Caco-2 (cell line): Measurements from ENCODE around the gene TMUB2. TPM values are rescaled to one million over a fixed set of nuclear protein-coding genes. Genes with fewer than 3 reads are reported as not detected.

Experiments
- BruUV-seq: library from RNA; stranded (reverse); fragments of 400-500 nt; replicated peaks from 2 replicates; lab custom pipeline; 2021; lab: Mats Ljungman, UMichigan
- CTCF ChIA-PET: fragments of 300-600 bp; sonication (Branson Sonifier 250); formaldehyde crosslinking; loops from one replicate; lab custom pipeline; 2022; ENCODE audit warnings: antibody characterized with exemption; lab: Charles Lee
- POLR2A ChIA-PET: fragments of 300-600 bp; sonication (Branson Sonifier 250); formaldehyde crosslinking; loops from one replicate; lab custom pipeline; 2022; ENCODE audit warnings: antibody characterized with exemption; lab: Charles Lee
- DNase-seq, 2 experiments: peaks; one replicate each; pipeline versions ENCODE4 v3.0.0 to v3.0.0-alpha.2; 2020 to 2022
- H3K27me3 ChIP-seq: replicated peaks from 2 replicates; pipeline ENCODE4 v1.6.0; 2011; ENCODE audit warnings: low read length; ENCODE audit not compliant: control insufficient read depth, insufficient read depth
- H3K36me3 ChIP-seq: 2 replicates; pipeline ENCODE4 v1.5.1; 2011; ENCODE audit warnings: low read length; ENCODE audit not compliant: control insufficient read depth, insufficient read depth
- H3K4me1 ChIP-seq: fragments of 250-450 bp; sonication (Bioruptor Pico); 2 replicates; pipeline ENCODE4 v1.5.1; 2020; ENCODE audit warnings: mild to moderate bottlenecking
- H3K4me3 ChIP-seq: 2 replicates; pipeline ENCODE4 v1.5.1; 2011; ENCODE audit warnings: low read depth, mild to moderate bottlenecking, control low read depth, low read length
- H3K9me3 ChIP-seq: fragments of 250-450 bp; sonication (Bioruptor Pico); 2 replicates; pipeline ENCODE4 v1.5.1; 2020; ENCODE audit warnings: mild to moderate bottlenecking, moderate library complexity
- H3K27ac Mint-ChIP-seq: one replicate; pipeline ENCODE4 v1.8.0; 2022; ENCODE audit warnings: mixed read lengths; ENCODE audit not compliant: unreplicated experiment
- H3K27me3 Mint-ChIP-seq: one replicate; pipeline ENCODE4 v1.8.0; 2022; ENCODE audit warnings: mixed read lengths; ENCODE audit not compliant: insufficient read depth, unreplicated experiment
- H3K36me3 Mint-ChIP-seq: one replicate; pipeline ENCODE4 v1.8.0; 2022; ENCODE audit warnings: mild to moderate bottlenecking, mixed read lengths; ENCODE audit not compliant: insufficient read depth, unreplicated experiment
- H3K4me1 Mint-ChIP-seq: one replicate; pipeline ENCODE4 v1.8.0; 2022; ENCODE audit warnings: low read depth, mixed read lengths; ENCODE audit not compliant: unreplicated experiment
- H3K4me3 Mint-ChIP-seq: one replicate; pipeline ENCODE4 v1.8.0; 2022; ENCODE audit warnings: mild to moderate bottlenecking, moderate library complexity, mixed read lengths; ENCODE audit not compliant: unreplicated experiment
- H3K9me3 Mint-ChIP-seq: one replicate; pipeline ENCODE4 v1.8.0; 2022; ENCODE audit warnings: mixed read lengths; ENCODE audit not compliant: unreplicated experiment
- intact Hi-C: fragments of 100-400 bp; cut with micrococcal nuclease; formaldehyde crosslinking; loops from one replicate; pipeline ENCODE4 v1.10.0; 2022; ENCODE audit not compliant: unreplicated experiment
- total RNA-seq: library from RNA; stranded (reverse); gene quantifications from 2 replicates; pipeline ENCODE4 v1.2.3, GENCODE V29; 2022
- TF ChIP-seq, protein P1 (sequence below), 2 experiments: fragments of 200-600 bp in 1 of 2; IDR thresholded peaks; 1 replicate in 1 of 2; 2 replicates in 1 of 2; pipeline versions ENCODE4 v1.5.1 to v1.8.0; 2011 to 2022; ENCODE audit warnings: antibody characterized with exemption in 1 of 2, control low read depth in 1 of 2, inconsistent platforms in 1 of 2, low read depth in 1 of 2, low read length in 1 of 2, mild to moderate bottlenecking in 1 of 2, moderate library complexity in 1 of 2; ENCODE audit not compliant: insufficient read depth in 1 of 2, severe bottlenecking in 1 of 2, unreplicated experiment in 1 of 2

The TMUB2 gene
- total RNA-seq, 1 experiment from 2014 or later: 28.4 TPM

GRCh38 chr17:44218344-44219107 is 31.8 kb downstream of the TMUB2 start:
- H3K27me3 Mint-ChIP-seq: no peaks in the 10 kb centered on the region
- H3K9me3 ChIP-seq: no peaks in the 10 kb centered on the region
- no peaks in the 10 kb centered on the region for H3K9me3 Mint-ChIP-seq
- peaks cover 11% of the 10 kb centered on the region for H3K36me3 ChIP-seq
- H3K4me3 ChIP-seq: peak overlapping the region; percentile 98
- CTCF ChIA-PET: interaction anchor here (0.6 to 1.8 kb wide), 20 partner anchors 12 to 1974 kb away, joined by 3 to 15 read pairs (median 4); partner anchors contain the start of genes DBF4B, HDAC5, RUNDC3A and SLC25A39
- peaks cover 9% of the 10 kb centered on the region for H3K4me1 ChIP-seq
- peak overlapping the region; percentile 47 for H3K27ac Mint-ChIP-seq
- BruUV-seq: no TSS peak
- peak; percentile 88 to 93 for DNase-seq
- H3K27me3 ChIP-seq: no peaks in the 10 kb centered on the region
- H3K4me1 Mint-ChIP-seq: peaks cover 7% of the 10 kb centered on the region
- POLR2A ChIA-PET: interaction anchor here (0.6 to 1.0 kb wide), 10 partner anchors 8 to 752 kb away, joined by 3 to 11 read pairs (median 5); partner anchors contain the start of genes SLC25A39 and TMUB2
- intact Hi-C loops: loop anchor here (1.0 to 2.0 kb wide), 3 partner anchors 18 to 106 kb away; partner anchors contain the start of genes SLC25A39 and TMUB2
- H3K36me3 Mint-ChIP-seq: peaks cover 51% of the 10 kb centered on the region
- H3K4me3 Mint-ChIP-seq: peak overlapping the region; percentile 79
- TF ChIP-seq, protein P1, sequence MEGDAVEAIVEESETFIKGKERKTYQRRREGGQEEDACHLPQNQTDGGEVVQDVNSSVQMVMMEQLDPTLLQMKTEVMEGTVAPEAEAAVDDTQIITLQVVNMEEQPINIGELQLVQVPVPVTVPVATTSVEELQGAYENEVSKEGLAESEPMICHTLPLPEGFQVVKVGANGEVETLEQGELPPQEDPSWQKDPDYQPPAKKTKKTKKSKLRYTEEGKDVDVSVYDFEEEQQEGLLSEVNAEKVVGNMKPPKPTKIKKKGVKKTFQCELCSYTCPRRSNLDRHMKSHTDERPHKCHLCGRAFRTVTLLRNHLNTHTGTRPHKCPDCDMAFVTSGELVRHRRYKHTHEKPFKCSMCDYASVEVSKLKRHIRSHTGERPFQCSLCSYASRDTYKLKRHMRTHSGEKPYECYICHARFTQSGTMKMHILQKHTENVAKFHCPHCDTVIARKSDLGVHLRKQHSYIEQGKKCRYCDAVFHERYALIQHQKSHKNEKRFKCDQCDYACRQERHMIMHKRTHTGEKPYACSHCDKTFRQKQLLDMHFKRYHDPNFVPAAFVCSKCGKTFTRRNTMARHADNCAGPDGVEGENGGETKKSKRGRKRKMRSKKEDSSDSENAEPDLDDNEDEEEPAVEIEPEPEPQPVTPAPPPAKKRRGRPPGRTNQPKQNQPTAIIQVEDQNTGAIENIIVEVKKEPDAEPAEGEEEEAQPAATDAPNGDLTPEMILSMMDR (IDR thresholded peaks at IDR 0.05; ENCODE audit: insufficient read depth in 1 of 2, low read depth in 1 of 2, low read length in 1 of 2, severe bottlenecking in 1 of 2, unreplicated experiment in 1 of 2): peak; percentile 64 to 70

DNA sequence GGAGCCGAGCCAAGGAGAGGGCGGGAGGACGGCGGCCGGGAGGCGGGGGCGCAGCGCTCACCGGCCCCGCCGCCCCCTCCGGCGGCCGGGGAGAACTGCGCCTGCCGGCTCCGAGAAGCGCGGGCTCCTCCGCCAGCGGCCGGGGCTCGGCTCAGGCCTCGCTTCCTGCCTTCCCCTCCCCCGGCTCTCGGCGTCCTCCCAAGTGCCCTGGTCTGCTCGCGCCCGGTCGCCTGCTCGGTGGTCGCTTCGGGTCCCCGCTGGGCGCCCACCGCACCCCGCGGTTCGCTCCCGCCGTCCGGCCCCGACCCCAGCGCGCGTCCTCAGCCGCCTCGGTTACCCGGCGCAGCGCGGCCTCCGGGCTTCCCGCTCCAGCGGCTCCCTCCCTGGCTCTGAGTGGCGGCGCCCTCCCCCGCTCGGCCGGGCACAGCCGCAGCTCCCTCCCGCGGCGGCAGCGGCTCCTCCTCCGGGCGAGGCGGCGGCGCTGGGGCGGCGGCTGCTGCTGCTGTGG is 32.4 kb downstream of the TMUB2 start:
- TF ChIP-seq, protein P1 (IDR thresholded peaks at IDR 0.05; ENCODE audit: insufficient read depth in 1 of 2, low read depth in 1 of 2, low read length in 1 of 2, severe bottlenecking in 1 of 2, unreplicated experiment in 1 of 2): peak; percentile 24 to 60
- Histone ChIP-seq H3K27me3 (no peaks in the 10 kb centered on the region), H3K36me3 (peaks cover 11% of the 10 kb centered on the region), H3K4me1 (peaks cover 9% of the 10 kb centered on the region), H3K4me3 (peak overlapping the region; percentile 98), H3K9me3 (no peaks in the 10 kb centered on the region)
- Mint-ChIP-seq H3K27me3 (no peaks in the 10 kb centered on the region), H3K4me1 (peaks cover 7% of the 10 kb centered on the region), H3K36me3 (peaks cover 45% of the 10 kb centered on the region), H3K27ac (no peak overlapping the region), H3K4me3 (peak overlapping the region; percentile 79), H3K9me3 (no peaks in the 10 kb centered on the region)
- no TSS peak for BruUV-seq
- POLR2A ChIA-PET: interaction anchor here (0.6 to 2.6 kb wide), 3 partner anchors 32 to 112 kb away, joined by 4 to 9 read pairs (median 5); partner anchors contain the start of genes RUNDC3A and TMUB2
- peak in 1 of 2 experiments; percentile 85 for DNase-seq
- CTCF ChIA-PET: interaction anchor here (0.7 to 1.8 kb wide), 2 partner anchors 32 to 108 kb away, joined by 3 to 5 read pairs; no protein-coding TSS in a partner anchor
- intact Hi-C loops: loop anchor here (2.0 kb wide), 1 partner anchor 106 kb away; the partner anchor contains the start of gene SLC25A39
